Measurements from ENCODE around the gene OTULIN.

DNA sequence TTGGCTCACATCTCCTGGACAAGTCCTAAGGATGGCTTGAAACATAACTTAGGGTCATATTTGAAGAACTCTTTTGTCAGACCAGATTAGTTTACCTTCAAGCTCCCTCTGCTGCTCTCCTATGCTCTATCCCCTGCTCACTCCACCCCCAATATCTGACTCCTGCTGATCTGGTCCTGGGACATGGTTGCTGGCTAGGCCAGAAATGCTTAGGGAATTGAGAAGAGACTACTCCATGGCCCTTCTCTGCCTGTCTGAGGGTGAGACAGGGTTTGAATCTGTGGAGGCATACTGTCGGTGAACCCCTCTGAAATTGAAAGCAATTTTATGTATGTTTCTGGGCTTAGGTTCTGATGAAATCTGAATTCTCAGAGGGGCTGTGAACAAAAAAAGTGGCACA is 3.3 kb downstream of the OTULIN start:
- TF ChIP-seq, protein P1, sequence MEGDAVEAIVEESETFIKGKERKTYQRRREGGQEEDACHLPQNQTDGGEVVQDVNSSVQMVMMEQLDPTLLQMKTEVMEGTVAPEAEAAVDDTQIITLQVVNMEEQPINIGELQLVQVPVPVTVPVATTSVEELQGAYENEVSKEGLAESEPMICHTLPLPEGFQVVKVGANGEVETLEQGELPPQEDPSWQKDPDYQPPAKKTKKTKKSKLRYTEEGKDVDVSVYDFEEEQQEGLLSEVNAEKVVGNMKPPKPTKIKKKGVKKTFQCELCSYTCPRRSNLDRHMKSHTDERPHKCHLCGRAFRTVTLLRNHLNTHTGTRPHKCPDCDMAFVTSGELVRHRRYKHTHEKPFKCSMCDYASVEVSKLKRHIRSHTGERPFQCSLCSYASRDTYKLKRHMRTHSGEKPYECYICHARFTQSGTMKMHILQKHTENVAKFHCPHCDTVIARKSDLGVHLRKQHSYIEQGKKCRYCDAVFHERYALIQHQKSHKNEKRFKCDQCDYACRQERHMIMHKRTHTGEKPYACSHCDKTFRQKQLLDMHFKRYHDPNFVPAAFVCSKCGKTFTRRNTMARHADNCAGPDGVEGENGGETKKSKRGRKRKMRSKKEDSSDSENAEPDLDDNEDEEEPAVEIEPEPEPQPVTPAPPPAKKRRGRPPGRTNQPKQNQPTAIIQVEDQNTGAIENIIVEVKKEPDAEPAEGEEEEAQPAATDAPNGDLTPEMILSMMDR (conservative IDR thresholded peaks at IDR 0.05; ENCODE audit: low read depth in 2 of 2): no peak
- TF ChIP-seq POLR2AphosphoS5 (IDR thresholded peaks at IDR 0.05; ENCODE audit: low read depth) (no peak), ZNF114 (CRISPR knock-in tag; IDR thresholded peaks at IDR 0.05) (no peak), EZH2 (IDR thresholded peaks at IDR 0.05; ENCODE audit: low read depth, unreplicated experiment) (no peak)

Data from GM23338 (cell line).